Iris pigment epithelial cell (primary cell): Measurements from ENCODE around the gene TEAD1.

Experiments used
- DNase-seq: peaks from one replicate; pipeline ENCODE4 v3.0.0-alpha.2; 2011; ENCODE audit warnings: low read depth

TEAD1 gene

DNA sequence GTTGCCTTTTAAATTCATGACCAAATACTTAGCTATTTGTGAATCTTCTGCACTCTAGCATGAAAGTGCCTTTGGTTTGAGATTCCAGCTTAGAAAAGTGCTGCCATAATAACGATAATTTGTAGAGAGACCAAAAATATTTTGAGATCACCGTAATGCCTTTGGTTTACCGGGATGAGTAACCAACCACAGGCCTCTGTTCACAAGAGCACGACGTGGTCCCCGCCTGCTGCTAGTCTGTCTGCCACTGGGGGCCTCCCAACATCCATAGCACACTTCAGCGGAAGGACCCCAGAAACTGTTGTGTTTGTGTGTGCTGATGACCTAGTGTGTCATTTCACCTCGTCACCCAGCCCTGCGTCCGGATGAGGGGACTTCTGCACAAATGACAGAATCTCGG is 267.9 kb downstream of the TEAD1 start:
- no peak for DNase-seq

- DNase-seq, result no peak
Measured at GRCh38 chr11:12943311-12943710, 269.1 kb downstream of the TEAD1 start.

DNA sequence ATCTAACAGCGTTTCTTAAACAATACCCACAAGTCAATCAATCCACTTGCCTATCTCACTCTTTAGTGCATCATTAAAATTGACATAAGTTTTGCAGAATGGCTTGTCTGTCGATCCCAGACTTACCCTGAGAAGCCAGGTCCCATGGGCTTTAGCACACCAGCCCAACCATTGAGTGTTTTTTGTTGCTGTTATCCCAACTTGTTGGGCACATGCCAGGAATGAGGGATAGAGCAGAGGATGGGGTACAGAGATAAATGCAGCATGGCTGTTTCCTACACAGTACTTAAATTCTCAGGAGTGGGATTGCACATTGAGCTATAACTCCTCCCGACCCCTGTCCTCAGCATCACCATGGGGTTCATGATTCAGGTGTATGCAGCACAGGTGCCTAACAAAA is 270.7 kb downstream of the TEAD1 start:
- no peak for DNase-seq

- no peak for DNase-seq
Measured at GRCh38 chr11:12949453-12949852, 275.2 kb downstream of the TEAD1 start.

GRCh38 chr11:12950670-12951069 is 276.4 kb downstream of the TEAD1 start:
- peak; percentile 14 for DNase-seq

DNA sequence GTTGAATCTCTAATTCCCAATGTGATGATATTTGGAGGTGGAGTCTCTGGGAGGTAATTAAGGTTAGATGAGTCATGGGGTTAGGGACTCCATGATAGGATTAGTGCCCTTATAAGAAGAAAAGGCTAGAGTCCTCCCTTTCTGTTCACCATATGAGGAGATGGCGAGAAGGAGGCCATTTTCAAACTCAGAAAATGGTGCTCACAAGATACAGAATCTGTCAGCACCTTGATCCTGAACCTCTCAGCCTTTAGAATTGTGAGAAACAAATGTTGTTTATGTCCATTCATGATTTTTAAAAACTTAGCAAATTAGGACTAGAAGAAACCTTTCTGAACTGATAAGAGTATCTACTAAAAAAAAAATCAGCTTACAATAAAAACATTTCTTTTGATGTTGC is 277.2 kb downstream of the TEAD1 start:
- DNase-seq, result no peak

- no peak for DNase-seq
Measured at GRCh38 chr11:12952094-12952493, 277.9 kb downstream of the TEAD1 start.

- DNase-seq, result no peak
Measured at GRCh38 chr11:12958986-12959385, 284.8 kb downstream of the TEAD1 start.

DNA sequence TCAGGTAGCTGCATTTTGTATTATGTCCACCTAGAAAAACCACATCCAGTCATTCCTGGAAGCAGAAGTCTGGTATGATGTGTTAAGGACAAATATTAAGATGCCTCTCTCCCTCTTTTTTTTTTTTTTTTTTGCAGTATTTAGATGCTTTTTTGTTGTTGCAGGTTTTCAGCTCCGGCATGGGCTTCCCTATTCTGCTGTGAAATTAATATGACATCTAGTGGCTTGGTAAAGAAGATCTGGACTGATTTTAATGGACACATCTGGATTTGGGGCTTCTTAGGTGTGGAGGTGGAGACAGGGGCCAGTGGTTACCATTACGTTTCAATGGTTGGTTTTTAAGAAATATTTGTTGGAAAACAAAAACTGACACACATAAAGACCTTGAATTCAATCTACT is 287.4 kb downstream of the TEAD1 start:
- DNase-seq, result no peak

- no peak for DNase-seq
Measured at GRCh38 chr11:12962306-12962705, 288.1 kb downstream of the TEAD1 start.

DNA sequence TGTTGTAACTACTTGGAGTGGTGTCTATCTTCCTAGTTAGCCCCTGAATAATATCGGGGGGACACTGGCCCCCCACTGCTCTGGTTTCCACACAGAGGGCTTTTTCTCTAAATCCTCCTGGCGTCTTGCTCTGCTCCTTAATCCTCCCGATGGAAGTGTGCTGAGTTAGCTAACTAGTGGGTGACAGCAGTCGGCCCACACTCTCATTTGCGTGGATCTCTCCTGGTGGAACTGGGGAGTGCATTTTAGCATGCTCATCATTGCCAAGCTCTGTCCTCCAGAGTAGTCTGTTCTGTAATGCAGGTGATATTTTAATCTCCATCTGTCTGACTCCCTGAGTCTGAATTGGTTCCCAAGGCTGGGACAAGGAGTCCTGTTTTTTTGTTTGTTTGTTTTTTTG is 288.8 kb downstream of the TEAD1 start:
- no peak for DNase-seq

DNA sequence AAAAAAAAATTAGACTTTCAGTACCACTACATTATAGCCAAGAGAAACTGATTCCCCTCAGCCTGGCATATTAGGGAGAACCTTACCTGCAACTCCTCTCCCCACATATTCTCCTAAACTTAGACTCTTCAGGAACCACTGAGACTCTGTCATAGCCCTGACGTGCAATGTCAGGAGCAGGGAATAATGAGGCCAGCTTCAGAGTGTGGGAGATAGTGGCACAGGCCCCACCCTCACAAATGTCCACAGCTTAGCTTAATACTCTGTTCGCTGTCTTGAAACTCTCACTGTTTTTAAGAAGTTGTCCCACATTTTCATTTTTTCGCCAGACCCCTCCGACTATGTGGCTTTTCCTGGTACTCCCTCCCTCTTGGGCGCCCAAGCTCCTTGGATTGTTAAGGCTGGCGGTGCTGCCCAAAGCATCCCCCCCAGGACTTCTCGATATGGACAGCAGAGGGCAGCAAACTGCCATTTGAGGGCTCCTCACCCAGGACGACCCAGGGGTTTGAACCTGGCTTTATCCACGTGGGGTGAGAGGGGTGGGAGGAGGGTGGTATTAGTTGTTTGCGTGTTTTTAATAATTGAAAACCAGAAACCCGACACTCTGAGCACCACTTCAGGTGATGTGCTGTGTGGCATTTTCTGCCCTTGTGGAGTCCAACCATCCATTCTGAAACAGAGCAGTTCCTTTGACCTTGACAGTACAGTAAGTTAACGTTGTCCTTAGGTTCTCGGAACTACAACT is 289.7 kb downstream of the TEAD1 start:
- peak; percentile 43 for DNase-seq

DNA sequence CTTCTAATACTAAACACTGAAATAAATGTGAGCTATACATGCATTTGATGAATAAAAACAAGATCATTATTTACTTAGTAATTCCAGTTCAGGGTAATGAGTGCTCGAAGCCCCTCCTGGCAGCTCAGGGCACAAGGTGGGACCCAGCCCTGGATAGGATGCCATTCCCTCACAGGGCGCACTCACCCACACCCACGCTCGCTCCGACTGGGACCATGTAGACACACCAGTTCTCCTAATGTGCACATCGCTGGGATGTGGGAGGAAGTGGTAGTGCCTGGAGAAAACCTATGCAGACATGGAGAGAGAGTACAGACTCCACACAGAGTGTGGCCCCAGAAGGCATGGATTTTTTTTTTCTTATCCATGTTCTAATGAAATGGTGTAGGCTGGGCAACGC is 290.4 kb downstream of the TEAD1 start:
- DNase-seq, result no peak

DNA sequence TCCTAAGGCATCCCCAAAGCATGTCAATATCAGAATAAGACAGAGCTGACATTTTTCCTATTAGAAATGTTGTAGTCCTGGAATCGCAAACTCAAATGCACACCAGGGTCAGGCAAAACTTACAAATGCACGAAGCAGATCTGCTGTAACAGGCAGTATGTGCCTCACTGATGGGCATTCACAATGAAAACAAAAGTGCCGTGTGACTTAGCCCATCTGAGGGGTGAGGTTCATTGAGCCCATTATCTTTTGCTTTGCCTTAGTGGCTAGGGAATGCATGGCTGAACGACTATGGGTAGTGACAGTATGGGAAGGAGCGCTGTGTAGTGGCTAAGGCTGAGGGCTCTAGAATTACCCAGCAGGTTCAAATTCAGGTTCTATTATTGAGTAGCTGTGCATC is 291.8 kb downstream of the TEAD1 start:
- DNase-seq, result no peak

GRCh38 chr11:12968101-12968500 is 293.9 kb downstream of the TEAD1 start:
- DNase-seq, result no peak

DNA sequence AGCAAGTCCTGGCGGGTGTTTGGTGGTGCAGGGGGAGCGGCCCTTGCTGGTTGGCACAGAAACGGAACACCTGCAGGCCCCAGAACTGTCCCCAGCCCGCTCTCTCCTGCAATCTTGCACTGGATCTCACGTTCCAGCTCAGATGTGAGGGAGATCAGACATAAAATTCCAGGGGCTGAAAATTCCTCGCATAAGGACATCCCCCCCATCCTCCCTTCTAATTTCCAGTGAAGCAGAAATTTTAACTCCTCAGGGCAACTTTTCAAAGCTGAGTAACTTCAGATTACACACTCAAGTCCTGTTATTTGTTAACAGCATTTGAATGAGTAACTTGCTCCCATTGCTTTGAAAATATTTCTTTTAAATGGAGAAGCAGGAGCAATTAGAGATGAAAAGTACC is 294.6 kb downstream of the TEAD1 start:
- no peak for DNase-seq

- no peak for DNase-seq
Measured at GRCh38 chr11:12971955-12972354, 297.7 kb downstream of the TEAD1 start.

- peak; percentile 28 for DNase-seq
Measured at GRCh38 chr11:12973528-12974181, 299.4 kb downstream of the TEAD1 start.

DNA sequence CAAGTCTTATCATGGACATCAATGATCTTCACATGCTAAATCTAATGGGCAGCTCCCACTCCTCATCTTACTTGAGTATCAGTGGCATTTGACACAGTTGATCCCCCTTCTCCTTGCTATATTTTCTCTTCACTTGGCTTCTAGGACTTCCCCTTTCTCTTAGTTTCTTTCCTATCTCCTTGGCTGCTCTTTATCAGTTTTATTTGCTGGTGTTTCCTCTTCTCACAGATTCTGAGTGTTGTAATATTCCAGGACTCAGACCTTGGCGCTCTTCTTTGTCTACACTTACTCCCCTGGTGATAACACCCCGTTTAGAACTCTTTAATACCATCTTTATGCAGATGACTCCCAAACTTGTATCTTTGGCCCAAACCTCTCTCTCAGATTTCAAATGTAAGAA is 301.0 kb downstream of the TEAD1 start:
- DNase-seq, result no peak

GRCh38 chr11:12979928-12980689 is 305.9 kb downstream of the TEAD1 start:
- DNase-seq, result no peak

- no peak for DNase-seq
Measured at GRCh38 chr11:12981676-12982522, 307.7 kb downstream of the TEAD1 start.

- no peak for DNase-seq
Measured at GRCh38 chr11:12983336-12983735, 309.1 kb downstream of the TEAD1 start.
